Esophagus squamous epithelium (tissue), 5 donors: ENCODE measurements around the gene MORN1. TPM values are rescaled to one million over a fixed set of nuclear protein-coding genes. Genes with fewer than 3 reads are reported as not detected.
A peak's percentile ranks its signal among the peaks of the same experiment; 100 is the strongest.

Experiments used
- DNase-seq: peaks from one replicate; lab custom pipeline; 2025; lab: John Stamatoyannopoulos, UW
- H3K27ac ChIP-seq, 4 donors: fragments of 200-600 bp; sonication (generic); one replicate each; pipeline ENCODE4 v1.5.1; 2016 to 2019; ENCODE audit warnings: mild to moderate bottlenecking in 1 of 4
- H3K27me3 ChIP-seq, 4 donors: fragments of 200-600 bp; sonication (generic); 1 replicate in 3 of 4; 2 replicates in 1 of 4; pipeline versions ENCODE4 v1.5.1 to v1.6.0; 2017 to 2021; ENCODE audit warnings: antibody characterized with exemption in 1 of 4
- H3K36me3 ChIP-seq, 3 donors: fragments of 200-600 bp; sonication (generic); one replicate each; pipeline ENCODE4 v1.5.1; 2016 to 2019
- H3K4me1 ChIP-seq, 3 donors: fragments of 200-600 bp; sonication (generic); one replicate each; pipeline ENCODE4 v1.5.1; 2017 to 2019
- H3K4me3 ChIP-seq, 4 donors: fragments of 200-600 bp; sonication (generic); 1 replicate in 3 of 4; 2 replicates in 1 of 4; pipeline ENCODE4 v1.5.1; 2016 to 2019; ENCODE audit warnings: mild to moderate bottlenecking in 2 of 4, moderate library complexity in 1 of 4
- H3K9me3 ChIP-seq, 3 donors: fragments of 200-600 bp; sonication (generic); one replicate each; pipeline ENCODE4 v1.5.1; 2016 to 2019
- POLR2A ChIP-seq, 4 donors: fragments of 450-650 bp; IDR thresholded peaks; one replicate each; pipeline ENCODE4 v1.6.1; 2017; ENCODE audit warnings: antibody characterized with exemption in 4 of 4, mild to moderate bottlenecking in 4 of 4, moderate library complexity in 3 of 4
- WGBS, 2 donors: methylation state at CpG; one replicate each; pipeline ENCODE4 v1.1.5; 2018; 5-methylcytosine and 5-hydroxymethylcytosine counted together
- intact Hi-C: fragments of 100-400 bp; cut with DNase I; formaldehyde crosslinking; loops from one replicate; pipeline ENCODE4 v1.15.0; 2022
- total RNA-seq, 4 donors: library from RNA; depleted of rRNA; stranded (reverse); fragments of >200 nt; gene quantifications; one replicate each; pipeline ENCODE4 v1.1.0, GENCODE V29; 2016
- TF ChIP-seq, protein P1 (sequence below), 6 experiments: fragments of 450-650 bp in 4 of 6; fragments of 200-600 bp in 2 of 6; sonication (generic) in 2 of 6; IDR thresholded peaks; one replicate each; pipeline ENCODE4 v1.5.1; 2016 to 2019; ENCODE audit warnings: antibody characterized with exemption in 6 of 6, mild to moderate bottlenecking in 4 of 6, moderate library complexity in 4 of 6
- donor health status: DM: yes; HTN: yes; CAD: no.

The MORN1 gene
- total RNA-seq, 4 donors from 2014 or later: 6.7 to 10.8 (median 7.0) TPM

DNA sequence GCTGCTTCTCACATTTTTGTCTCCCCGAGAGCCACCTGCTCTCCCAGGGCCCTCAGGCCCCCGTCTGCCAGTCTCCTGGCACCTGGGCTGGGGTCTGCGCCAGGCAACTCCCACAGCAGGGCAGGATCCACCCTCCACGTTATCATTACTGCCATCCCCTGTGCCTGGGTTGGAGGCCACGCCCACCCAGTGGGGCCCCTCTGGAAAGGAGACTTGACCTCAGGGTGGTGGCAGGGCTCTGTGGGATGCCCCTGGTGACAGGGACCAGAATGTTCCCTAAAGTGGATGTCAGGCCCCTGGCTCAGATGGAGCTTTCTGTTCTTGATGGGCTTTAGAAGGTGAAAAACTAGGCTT is 96.7 kb downstream of the MORN1 start:
- Histone ChIP-seq H3K4me3 (no peak overlapping the region), H3K9me3 (no peaks in the 10 kb centered on the region), H3K36me3 (no peaks in the 10 kb centered on the region), H3K27me3 (no peaks in the 10 kb centered on the region), H3K27ac (peak overlapping the region in 1 of 4 donors; percentile 48), H3K4me1 (peaks cover 59 to 99% (median 67%) of the 10 kb centered on the region in 3 donors)
- intact Hi-C loops: no loop called here
- 71% methylated on average over 1 of the region's 5 CpGs; no CpG with 5 or more reads in 1 of the 2 donors for WGBS, 2 donors
- TF ChIP-seq, protein P1, sequence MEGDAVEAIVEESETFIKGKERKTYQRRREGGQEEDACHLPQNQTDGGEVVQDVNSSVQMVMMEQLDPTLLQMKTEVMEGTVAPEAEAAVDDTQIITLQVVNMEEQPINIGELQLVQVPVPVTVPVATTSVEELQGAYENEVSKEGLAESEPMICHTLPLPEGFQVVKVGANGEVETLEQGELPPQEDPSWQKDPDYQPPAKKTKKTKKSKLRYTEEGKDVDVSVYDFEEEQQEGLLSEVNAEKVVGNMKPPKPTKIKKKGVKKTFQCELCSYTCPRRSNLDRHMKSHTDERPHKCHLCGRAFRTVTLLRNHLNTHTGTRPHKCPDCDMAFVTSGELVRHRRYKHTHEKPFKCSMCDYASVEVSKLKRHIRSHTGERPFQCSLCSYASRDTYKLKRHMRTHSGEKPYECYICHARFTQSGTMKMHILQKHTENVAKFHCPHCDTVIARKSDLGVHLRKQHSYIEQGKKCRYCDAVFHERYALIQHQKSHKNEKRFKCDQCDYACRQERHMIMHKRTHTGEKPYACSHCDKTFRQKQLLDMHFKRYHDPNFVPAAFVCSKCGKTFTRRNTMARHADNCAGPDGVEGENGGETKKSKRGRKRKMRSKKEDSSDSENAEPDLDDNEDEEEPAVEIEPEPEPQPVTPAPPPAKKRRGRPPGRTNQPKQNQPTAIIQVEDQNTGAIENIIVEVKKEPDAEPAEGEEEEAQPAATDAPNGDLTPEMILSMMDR (IDR thresholded peaks at IDR 0.05): no peak
- no peak for TF ChIP-seq POLR2A (IDR thresholded peaks at IDR 0.05)
- DNase-seq: no peak

DNA sequence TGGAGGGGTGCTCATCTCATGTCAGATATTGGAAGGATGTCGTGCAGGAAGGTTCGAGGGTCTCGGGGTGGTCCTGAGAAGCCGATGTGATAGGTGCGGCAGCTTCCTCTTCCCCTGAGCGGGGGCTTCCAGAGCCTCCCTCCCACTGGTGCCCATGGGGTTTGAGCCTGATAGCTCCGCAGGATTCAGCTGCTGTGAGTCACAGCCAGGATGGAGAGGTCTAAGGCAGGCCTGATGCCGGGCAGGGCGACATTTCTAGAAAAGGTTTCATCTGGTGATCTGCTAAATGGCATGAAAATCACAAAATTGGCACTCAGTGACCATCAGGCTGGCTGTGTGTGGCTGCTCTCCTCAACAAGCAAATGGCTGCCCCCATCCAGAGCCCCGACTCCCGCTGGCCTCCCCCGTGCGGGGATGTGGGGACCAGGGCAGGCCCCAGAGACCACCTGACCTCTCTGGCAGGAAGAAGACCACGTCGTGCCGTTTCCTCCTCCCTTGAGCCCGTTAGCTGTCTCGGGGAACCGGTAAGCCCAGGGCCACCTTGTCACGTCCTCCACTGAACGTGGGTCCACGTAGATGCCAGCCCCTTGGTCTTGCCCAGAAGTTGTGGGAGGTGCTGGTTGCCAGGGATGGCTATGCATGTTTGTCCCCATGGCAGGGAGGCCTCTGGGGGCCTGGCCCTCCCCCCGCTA is 97.2 kb downstream of the MORN1 start:
- no peak for DNase-seq
- WGBS, 2 donors: 57 to 75% methylated on average over 11 to 16 of the region's 23 CpGs

DNA sequence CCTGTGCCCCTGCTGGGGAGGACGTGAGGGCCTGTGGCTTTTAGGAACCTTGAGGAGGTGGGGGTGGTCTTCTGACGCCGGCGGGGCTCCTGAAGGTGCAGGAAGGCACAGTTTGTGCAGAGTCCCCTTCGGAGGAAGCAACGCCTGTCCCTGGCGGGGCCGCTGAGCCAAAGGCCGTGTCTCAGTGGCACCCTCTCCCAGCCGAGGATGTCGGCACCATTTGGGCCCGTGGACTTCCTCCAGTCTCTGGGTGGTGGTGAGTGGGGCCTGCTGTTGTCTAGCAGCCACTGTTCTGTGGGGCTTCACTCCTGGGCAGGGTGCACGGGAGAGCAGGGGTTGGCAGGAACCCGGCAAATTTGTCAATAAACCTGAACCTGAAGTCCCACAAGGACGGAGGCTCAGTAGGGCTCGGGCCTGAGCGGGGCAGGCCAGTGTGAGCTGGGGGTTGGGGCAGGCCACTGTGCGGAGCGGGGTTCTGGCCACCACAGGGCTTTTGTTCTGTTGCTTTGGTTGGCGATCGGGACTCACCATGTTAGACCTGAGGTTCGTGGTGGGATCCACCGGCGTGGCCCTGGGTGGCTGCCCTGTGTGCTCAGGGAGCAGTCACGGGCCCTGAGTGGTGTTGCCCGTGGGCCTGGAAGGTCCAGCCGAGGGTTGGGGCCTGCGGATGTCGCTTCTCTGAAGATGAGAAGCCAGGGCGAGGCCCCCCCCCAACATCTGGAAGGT is 98.5 kb downstream of the MORN1 start:
- Histone ChIP-seq H3K36me3 (no peaks in the 10 kb centered on the region), H3K27me3 (no peaks in the 10 kb centered on the region), H3K4me1 (peaks cover 53 to 99% (median 65%) of the 10 kb centered on the region in 3 donors), H3K9me3 (no peaks in the 10 kb centered on the region), H3K4me3 (no peak overlapping the region), H3K27ac (peak overlapping the region in 2 of 4 donors; percentile 9 to 16)
- intact Hi-C loops: no loop called here
- DNase-seq: no peak
- no peak for TF ChIP-seq POLR2A (IDR thresholded peaks at IDR 0.05)
- TF ChIP-seq, protein P1 (IDR thresholded peaks at IDR 0.05): no peak
- 75 to 100% methylated on average over 2 to 17 of the region's 30 CpGs for WGBS, 2 donors

More for the DNA sequence above, 97.2 kb downstream of the MORN1 start:
- no peaks in the 10 kb centered on the region for H3K9me3 ChIP-seq
- no peaks in the 10 kb centered on the region for H3K27me3 ChIP-seq
- H3K4me1 ChIP-seq: peaks cover 59 to 99% (median 67%) of the 10 kb centered on the region in 3 donors
- TF ChIP-seq POLR2A (IDR thresholded peaks at IDR 0.05): no peak
- TF ChIP-seq, protein P1 (IDR thresholded peaks at IDR 0.05): no peak
- no peaks in the 10 kb centered on the region for H3K36me3 ChIP-seq
- no peak overlapping the region for H3K4me3 ChIP-seq
- intact Hi-C loops: no loop called here
- H3K27ac ChIP-seq: peak overlapping the region in 2 of 4 donors; percentile 48 to 64

DNA sequence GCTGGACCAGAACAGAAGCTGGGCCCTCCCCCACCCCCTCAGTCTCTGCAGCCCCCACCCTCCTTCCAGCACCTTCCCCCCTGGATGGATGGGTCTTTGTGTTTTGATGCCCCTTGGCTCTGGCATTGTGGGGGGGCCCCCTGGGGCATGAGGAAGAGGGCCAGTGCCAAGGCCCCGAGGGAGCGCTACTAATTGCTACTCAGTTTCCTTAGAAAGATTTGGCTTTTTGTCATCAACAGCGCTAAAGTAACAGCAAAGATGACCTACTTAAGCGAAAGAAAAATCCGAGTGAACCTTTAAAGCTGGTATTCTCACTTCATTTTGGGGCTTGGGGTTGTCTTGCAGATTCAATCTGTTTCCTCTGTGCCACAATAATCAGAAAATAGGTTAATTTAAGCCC is 99.8 kb downstream of the MORN1 start:
- Histone ChIP-seq H3K9me3 (no peaks in the 10 kb centered on the region), H3K27me3 (no peaks in the 10 kb centered on the region), H3K4me1 (peaks cover 53 to 94% (median 65%) of the 10 kb centered on the region in 3 donors), H3K4me3 (peak overlapping the region in 1 of 4 donors; percentile 50), H3K36me3 (no peaks in the 10 kb centered on the region), H3K27ac (peak overlapping the region in 3 of 4 donors; percentile 68 to 79 (median 78))
- 43 to 59% methylated on average over 5 of the region's 5 CpGs for WGBS, 2 donors
- intact Hi-C loops: no loop called here
- TF ChIP-seq POLR2A (IDR thresholded peaks at IDR 0.05): no peak
- TF ChIP-seq, protein P1 (IDR thresholded peaks at IDR 0.05): no peak
- no peak for DNase-seq
